ENCODE measurements around the gene YIPF1.
"Not testable (repeated sequence)": the region's sequence is repeated elsewhere in the genome, so short reads cannot be mapped to it uniquely, and the experiment has no call there.

DNA sequence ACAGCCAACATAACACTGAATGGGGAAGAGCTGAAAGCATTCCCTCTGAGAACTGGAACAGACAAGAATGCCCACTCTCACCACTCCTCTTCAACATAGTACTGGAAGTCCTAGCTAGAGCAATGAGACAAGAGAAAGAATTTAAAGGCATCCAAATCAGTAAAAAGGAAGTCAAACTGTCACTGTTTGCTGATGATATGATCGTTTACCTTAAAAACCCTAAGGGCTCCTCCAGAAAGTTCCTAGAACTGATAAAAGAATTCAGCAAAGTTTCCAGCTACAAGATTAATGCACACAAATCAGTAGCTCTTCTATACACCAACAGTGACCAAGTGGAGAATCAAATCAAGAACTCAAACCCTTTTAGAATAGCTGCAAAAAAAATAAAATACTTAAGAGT is 74.1 kb downstream of the YIPF1 start:
- not testable (repeated sequence) for TF ChIP-seq ZNF274 (IDR thresholded peaks at IDR 0.05; ENCODE audit: insufficient read depth, insufficient read length); RAD21 (IDR thresholded peaks at IDR 0.05; ENCODE audit: insufficient read depth, low read depth, low read length); ZNF24 (IDR thresholded peaks at IDR 0.05)
- TF ChIP-seq, protein P1, sequence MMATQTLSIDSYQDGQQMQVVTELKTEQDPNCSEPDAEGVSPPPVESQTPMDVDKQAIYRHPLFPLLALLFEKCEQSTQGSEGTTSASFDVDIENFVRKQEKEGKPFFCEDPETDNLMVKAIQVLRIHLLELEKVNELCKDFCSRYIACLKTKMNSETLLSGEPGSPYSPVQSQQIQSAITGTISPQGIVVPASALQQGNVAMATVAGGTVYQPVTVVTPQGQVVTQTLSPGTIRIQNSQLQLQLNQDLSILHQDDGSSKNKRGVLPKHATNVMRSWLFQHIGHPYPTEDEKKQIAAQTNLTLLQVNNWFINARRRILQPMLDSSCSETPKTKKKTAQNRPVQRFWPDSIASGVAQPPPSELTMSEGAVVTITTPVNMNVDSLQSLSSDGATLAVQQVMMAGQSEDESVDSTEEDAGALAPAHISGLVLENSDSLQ (IDR thresholded peaks at IDR 0.05), result not testable (repeated sequence)
- TF ChIP-seq, protein P2, sequence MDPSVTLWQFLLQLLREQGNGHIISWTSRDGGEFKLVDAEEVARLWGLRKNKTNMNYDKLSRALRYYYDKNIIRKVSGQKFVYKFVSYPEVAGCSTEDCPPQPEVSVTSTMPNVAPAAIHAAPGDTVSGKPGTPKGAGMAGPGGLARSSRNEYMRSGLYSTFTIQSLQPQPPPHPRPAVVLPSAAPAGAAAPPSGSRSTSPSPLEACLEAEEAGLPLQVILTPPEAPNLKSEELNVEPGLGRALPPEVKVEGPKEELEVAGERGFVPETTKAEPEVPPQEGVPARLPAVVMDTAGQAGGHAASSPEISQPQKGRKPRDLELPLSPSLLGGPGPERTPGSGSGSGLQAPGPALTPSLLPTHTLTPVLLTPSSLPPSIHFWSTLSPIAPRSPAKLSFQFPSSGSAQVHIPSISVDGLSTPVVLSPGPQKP (IDR thresholded peaks at IDR 0.05; ENCODE audit: low read depth, low read length), result not testable (repeated sequence)
